Ovary (tissue), 9 donors: ENCODE data around the gene AUTS2. TPM values are rescaled to one million over a fixed set of nuclear protein-coding genes. Genes with fewer than 3 reads are reported as not detected.

Experiments
- DNase-seq, 5 donors: peaks; one replicate each; pipeline ENCODE4 v3.0.0-alpha.2; 2019 to 2020
- H3K27ac ChIP-seq, 2 donors: fragments of 200-600 bp; one replicate each; pipeline versions ENCODE4 v1.5.1 to v1.8.0; 2019 to 2022
- H3K27me3 ChIP-seq: fragments of 200-600 bp; one replicate; pipeline ENCODE4 v1.8.0; 2022
- H3K36me3 ChIP-seq: fragments of 200-600 bp; sonication (generic); one replicate; pipeline ENCODE4 v1.5.1; 2019
- H3K4me1 ChIP-seq: one replicate; pipeline ENCODE4 v1.8.1; 2013; ENCODE audit warnings: mild to moderate bottlenecking, moderate library complexity; ENCODE audit not compliant: insufficient read depth
- H3K4me3 ChIP-seq: fragments of 200-600 bp; sonication (generic); one replicate; pipeline ENCODE4 v1.5.1; 2017
- H3K9me3 ChIP-seq, 2 donors: fragments of 200-600 bp in 1 of 2; sonication (generic) in 1 of 2; one replicate each; pipeline versions ENCODE4 v1.5.1 to v1.8.1; 2013 to 2019; ENCODE audit warnings: mild to moderate bottlenecking in 1 of 2, moderate library complexity in 1 of 2
- CTCF ChIP-seq, 3 donors: fragments of 450-650 bp in 2 of 3; fragments of 200-600 bp in 1 of 3; IDR thresholded peaks; one replicate each; pipeline versions ENCODE4 v1.5.1 to v1.8.0; 2016 to 2022; ENCODE audit warnings: antibody characterized with exemption in 3 of 3, mild to moderate bottlenecking in 1 of 3
- EP300 ChIP-seq: sonication (generic); formaldehyde crosslinking; IDR thresholded peaks from one replicate; pipeline ENCODE4 v1.6.1; 2017; ENCODE audit warnings: antibody characterized with exemption
- POLR2A ChIP-seq: fragments of 450-650 bp; IDR thresholded peaks from one replicate; pipeline ENCODE4 v1.6.1; 2017; ENCODE audit warnings: antibody characterized with exemption, mild to moderate bottlenecking, moderate library complexity
- WGBS, 3 donors: extraction: QIAGEN DNeasy Blood & Tissue Kit in 1 of 3; methylation state at CpG; one replicate each; pipeline versions ENCODE4 v1.1.5 to v1.1.7; 2013 to 2017; 5-methylcytosine and 5-hydroxymethylcytosine counted together
- intact Hi-C, 4 donors: fragments of 100-400 bp; cut with DNase I; formaldehyde crosslinking; loops; one replicate each; pipeline versions ENCODE4 v1.11.0 to v1.15.1; 2022 to 2023
- polyA plus RNA-seq, 2 donors: library from polyadenylated mRNA; stranded (reverse); fragments of 200-250 nt in 1 of 2; fragments of 350-450 nt in 1 of 2; fragmentation: Illumina TruSeq in 1 of 2; extraction: RNeasy Lipid Tissue Mini Kit (QIAGEN cat#74804) in 1 of 2; gene quantifications; one replicate each; pipeline ENCODE4 v1.2.3, GENCODE V29; 2013 to 2014
- total RNA-seq, 7 donors: library from RNA; depleted of rRNA in 2 of 7; stranded (reverse); fragments of >200 nt in 2 of 7; fragmentation: NEBNext Ultra II Directional in 3 of 7; extraction: Animal tissue kit (Norgen Biotek cat#: 25700) in 3 of 7; gene quantifications; one replicate each; pipeline versions ENCODE4 v1.1.0 to v1.2.4, GENCODE V29; 2016 to 2023
- donor health status: DM: no; HTN: no; CAD: no; lungs with moderate emphysema.
- donor health status: DM: no; HTN: no; CAD: no.
- donor health status: Bipolar disorder and iron deficiency.
- donor health status: DM: yes; HTN: yes; CAD: no.
- donor health status: DM: no; HTN: no; CAD: no.
- donor health status: DM: yes; HTN: yes; CAD: no.

AUTS2 gene
- total and polyA plus RNA-seq, 9 donors, result 18.3 to 60.9 (median 44.9) TPM

GRCh38 chr7:70113078-70113477 is 514.8 kb downstream of the AUTS2 start:
- WGBS, 3 donors, result 61 to 74% (median 72%) methylated on average over 2 of the region's 2 CpGs
- H3K36me3 ChIP-seq, result no peaks in the 10 kb centered on the region
- no peak for TF ChIP-seq POLR2A
- TF ChIP-seq CTCF (IDR thresholded peaks at IDR 0.05), result no peak
- TF ChIP-seq EP300, result no peak
- DNase-seq, result no peak
- H3K9me3 ChIP-seq, result no peaks in the 10 kb centered on the region
- no peak overlapping the region for H3K4me3 ChIP-seq
- intact Hi-C loops, result no loop called here
- H3K4me1 ChIP-seq, result no peaks in the 10 kb centered on the region
- H3K27ac ChIP-seq, result no peak overlapping the region
- no peaks in the 10 kb centered on the region for H3K27me3 ChIP-seq

- no peaks in the 10 kb centered on the region for H3K4me1 ChIP-seq
- WGBS, 3 donors, result 84 to 89% (median 88%) methylated on average over 3 of the region's 3 CpGs
- no peaks in the 10 kb centered on the region for H3K9me3 ChIP-seq
- no peaks in the 10 kb centered on the region for H3K27me3 ChIP-seq
- no peak overlapping the region for H3K27ac ChIP-seq
- no peak for DNase-seq
- no peaks in the 10 kb centered on the region for H3K36me3 ChIP-seq
- H3K4me3 ChIP-seq, result no peak overlapping the region
- no peak for TF ChIP-seq POLR2A
- no peak for TF ChIP-seq CTCF (IDR thresholded peaks at IDR 0.05)
- no peak for TF ChIP-seq EP300
- intact Hi-C loops, result no loop called here
Observed at GRCh38 chr7:70113536-70113935, 515.3 kb downstream of the AUTS2 start.

- Histone ChIP-seq H3K36me3 (no peaks in the 10 kb centered on the region), H3K9me3 (no peaks in the 10 kb centered on the region), H3K4me3 (no peak overlapping the region), H3K27me3 (no peaks in the 10 kb centered on the region), H3K4me1 (no peaks in the 10 kb centered on the region), H3K27ac (no peak overlapping the region)
- TF ChIP-seq EP300 (no peak), CTCF (IDR thresholded peaks at IDR 0.05) (no peak), POLR2A (no peak)
- intact Hi-C loops, result no loop called here
- 90 to 96% (median 93%) methylated on average over 2 of the region's 2 CpGs for WGBS, 3 donors
- DNase-seq, result no peak
Observed at GRCh38 chr7:70114806-70115205, 516.5 kb downstream of the AUTS2 start.

- H3K27me3 ChIP-seq, result no peaks in the 10 kb centered on the region
- DNase-seq, result no peak
- H3K4me3 ChIP-seq, result no peak overlapping the region
- H3K36me3 ChIP-seq, result no peaks in the 10 kb centered on the region
- no peaks in the 10 kb centered on the region for H3K9me3 ChIP-seq
- 77 to 85% (median 83%) methylated on average over 2 of the region's 2 CpGs for WGBS, 3 donors
- TF ChIP-seq CTCF (IDR thresholded peaks at IDR 0.05) (no peak), EP300 (no peak), POLR2A (no peak)
- no peak overlapping the region for H3K27ac ChIP-seq
- intact Hi-C loops, result no loop called here
- no peaks in the 10 kb centered on the region for H3K4me1 ChIP-seq
Observed at GRCh38 chr7:70116244-70116643, 518.0 kb downstream of the AUTS2 start.

GRCh38 chr7:70116867-70117266 is 518.6 kb downstream of the AUTS2 start:
- no peak overlapping the region for H3K4me3 ChIP-seq
- no peaks in the 10 kb centered on the region for H3K36me3 ChIP-seq
- no peaks in the 10 kb centered on the region for H3K9me3 ChIP-seq
- 44 to 100% (median 98%) methylated on average over 1 of the region's 1 CpG for WGBS, 3 donors
- intact Hi-C loops, result no loop called here
- TF ChIP-seq EP300 (no peak), CTCF (IDR thresholded peaks at IDR 0.05) (no peak), POLR2A (no peak)
- H3K4me1 ChIP-seq, result no peaks in the 10 kb centered on the region
- DNase-seq, result no peak
- no peaks in the 10 kb centered on the region for H3K27me3 ChIP-seq
- no peak overlapping the region for H3K27ac ChIP-seq
